Esophagus squamous epithelium (tissue), 5 donors: ENCODE results near the gene SLC16A11. TPM values are rescaled to one million over a fixed set of nuclear protein-coding genes. Genes with fewer than 3 reads are reported as not detected.

Experiments
- DNase-seq: peaks from one replicate; lab custom pipeline; 2025; lab: John Stamatoyannopoulos, UW
- H3K27ac ChIP-seq, 4 donors: fragments of 200-600 bp; sonication (generic); one replicate each; pipeline ENCODE4 v1.5.1; 2016 to 2019; ENCODE audit warnings: mild to moderate bottlenecking in 1 of 4
- H3K27me3 ChIP-seq, 4 donors: fragments of 200-600 bp; sonication (generic); 1 replicate in 3 of 4; 2 replicates in 1 of 4; pipeline versions ENCODE4 v1.5.1 to v1.6.0; 2017 to 2021; ENCODE audit warnings: antibody characterized with exemption in 1 of 4
- H3K36me3 ChIP-seq, 3 donors: fragments of 200-600 bp; sonication (generic); one replicate each; pipeline ENCODE4 v1.5.1; 2016 to 2019
- H3K4me1 ChIP-seq, 3 donors: fragments of 200-600 bp; sonication (generic); one replicate each; pipeline ENCODE4 v1.5.1; 2017 to 2019
- H3K4me3 ChIP-seq, 4 donors: fragments of 200-600 bp; sonication (generic); 1 replicate in 3 of 4; 2 replicates in 1 of 4; pipeline ENCODE4 v1.5.1; 2016 to 2019; ENCODE audit warnings: mild to moderate bottlenecking in 2 of 4, moderate library complexity in 1 of 4
- H3K9me3 ChIP-seq, 3 donors: fragments of 200-600 bp; sonication (generic); one replicate each; pipeline ENCODE4 v1.5.1; 2016 to 2019
- POLR2A ChIP-seq, 4 donors: fragments of 450-650 bp; IDR thresholded peaks; one replicate each; pipeline ENCODE4 v1.6.1; 2017; ENCODE audit warnings: antibody characterized with exemption in 4 of 4, mild to moderate bottlenecking in 4 of 4, moderate library complexity in 3 of 4
- WGBS, 2 donors: methylation state at CpG; one replicate each; pipeline ENCODE4 v1.1.5; 2018; 5-methylcytosine and 5-hydroxymethylcytosine counted together
- intact Hi-C: fragments of 100-400 bp; cut with DNase I; formaldehyde crosslinking; loops from one replicate; pipeline ENCODE4 v1.15.0; 2022
- total RNA-seq, 4 donors: library from RNA; depleted of rRNA; stranded (reverse); fragments of >200 nt; gene quantifications; one replicate each; pipeline ENCODE4 v1.1.0, GENCODE V29; 2016
- TF ChIP-seq, protein P1 (sequence below), 6 experiments: fragments of 450-650 bp in 4 of 6; fragments of 200-600 bp in 2 of 6; sonication (generic) in 2 of 6; IDR thresholded peaks; one replicate each; pipeline ENCODE4 v1.5.1; 2016 to 2019; ENCODE audit warnings: antibody characterized with exemption in 6 of 6, mild to moderate bottlenecking in 4 of 6, moderate library complexity in 4 of 6
- donor health status: DM: yes; HTN: yes; CAD: no.

Gene SLC16A11
- total RNA-seq, 4 donors from 2014 or later, result 0.56 to 2.1 (median 0.72) TPM; not detected in 1

DNA sequence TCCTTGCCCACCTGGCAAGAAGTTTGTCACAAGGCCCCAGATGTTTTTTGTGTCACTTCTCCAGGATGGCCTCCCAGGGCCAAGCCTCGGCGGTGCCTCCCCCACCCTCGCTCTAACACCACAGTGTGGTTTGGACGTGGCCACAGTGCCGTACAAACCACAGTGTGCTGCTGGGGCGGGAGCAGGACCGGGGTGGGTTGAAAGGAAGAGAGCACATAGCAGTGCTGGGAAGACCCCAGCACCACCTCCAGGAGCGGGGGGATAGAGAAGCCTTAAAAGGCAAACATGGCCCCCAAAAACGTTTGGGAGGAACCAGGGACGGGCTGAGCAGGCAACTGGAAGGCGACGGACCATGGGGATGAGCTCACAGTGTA, 26.1 kb downstream of the SLC16A11 start:
- Histone ChIP-seq H3K27ac (peak overlapping the region; percentile 80 to 98 (median 92)), H3K9me3 (no peaks in the 10 kb centered on the region), H3K4me3 (peak overlapping the region in 3 of 4 donors; percentile 54 to 72 (median 60)), H3K4me1 (peaks cover 33 to 90% (median 40%) of the 10 kb centered on the region in 3 donors), H3K27me3 (peaks cover 0 to 8% (median 0%) of the 10 kb centered on the region in 4 donors), H3K36me3 (peaks cover 0 to 17% (median 0%) of the 10 kb centered on the region in 3 donors)
- no peak for DNase-seq
- TF ChIP-seq POLR2A (IDR thresholded peaks at IDR 0.05), result no peak
- TF ChIP-seq, protein P1, sequence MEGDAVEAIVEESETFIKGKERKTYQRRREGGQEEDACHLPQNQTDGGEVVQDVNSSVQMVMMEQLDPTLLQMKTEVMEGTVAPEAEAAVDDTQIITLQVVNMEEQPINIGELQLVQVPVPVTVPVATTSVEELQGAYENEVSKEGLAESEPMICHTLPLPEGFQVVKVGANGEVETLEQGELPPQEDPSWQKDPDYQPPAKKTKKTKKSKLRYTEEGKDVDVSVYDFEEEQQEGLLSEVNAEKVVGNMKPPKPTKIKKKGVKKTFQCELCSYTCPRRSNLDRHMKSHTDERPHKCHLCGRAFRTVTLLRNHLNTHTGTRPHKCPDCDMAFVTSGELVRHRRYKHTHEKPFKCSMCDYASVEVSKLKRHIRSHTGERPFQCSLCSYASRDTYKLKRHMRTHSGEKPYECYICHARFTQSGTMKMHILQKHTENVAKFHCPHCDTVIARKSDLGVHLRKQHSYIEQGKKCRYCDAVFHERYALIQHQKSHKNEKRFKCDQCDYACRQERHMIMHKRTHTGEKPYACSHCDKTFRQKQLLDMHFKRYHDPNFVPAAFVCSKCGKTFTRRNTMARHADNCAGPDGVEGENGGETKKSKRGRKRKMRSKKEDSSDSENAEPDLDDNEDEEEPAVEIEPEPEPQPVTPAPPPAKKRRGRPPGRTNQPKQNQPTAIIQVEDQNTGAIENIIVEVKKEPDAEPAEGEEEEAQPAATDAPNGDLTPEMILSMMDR (IDR thresholded peaks at IDR 0.05), result no peak
- intact Hi-C loops, result no loop called here
- WGBS, 2 donors, result 72 to 76% methylated on average over 5 to 6 of the region's 12 CpGs

DNA sequence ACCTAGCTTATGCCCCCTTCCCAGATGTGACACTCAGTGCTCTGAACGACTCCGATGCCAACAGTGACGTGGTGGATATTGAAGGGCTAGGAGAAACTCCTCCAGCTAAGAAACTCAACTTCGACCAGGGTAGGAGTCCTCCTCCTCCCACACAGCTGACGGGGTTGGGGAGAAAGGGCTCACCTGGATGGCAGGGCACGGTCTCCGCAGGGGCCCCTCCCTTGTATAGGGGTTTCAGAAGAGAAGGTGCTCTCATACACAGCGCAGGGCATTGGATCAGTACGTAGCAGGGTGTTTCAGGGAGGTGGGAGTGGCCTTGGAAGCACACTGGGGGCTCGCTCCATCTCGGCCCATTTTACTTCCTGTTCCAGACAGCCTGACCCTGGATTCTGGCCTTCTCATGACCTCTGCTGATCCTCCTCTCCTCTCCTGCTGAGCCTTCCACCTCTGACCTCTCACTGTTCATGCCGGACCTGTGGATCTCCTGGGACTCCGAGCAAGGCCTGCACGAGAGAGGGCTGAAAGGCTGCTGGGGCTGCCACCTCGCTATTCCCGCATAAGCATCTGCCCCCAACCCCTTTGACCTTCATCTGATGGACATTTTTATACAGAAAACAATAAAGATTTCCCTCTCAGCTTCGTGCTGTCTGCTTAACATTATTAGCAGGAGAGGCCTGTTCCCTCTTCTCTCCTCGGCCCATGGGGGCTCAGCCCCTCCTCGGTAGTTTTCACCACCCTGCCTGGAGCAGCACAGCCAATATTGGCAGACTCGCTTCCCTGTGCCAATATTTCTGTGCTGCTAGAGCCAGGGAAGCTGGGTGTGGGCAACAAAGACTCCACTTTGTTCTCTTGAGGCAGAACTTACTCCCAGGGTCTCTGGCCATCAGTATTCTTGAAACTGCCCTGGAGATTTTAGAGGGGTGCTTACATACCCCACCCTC, 26.7 kb downstream of the SLC16A11 start:
- Histone ChIP-seq H3K36me3 (peaks cover 0 to 17% (median 0%) of the 10 kb centered on the region in 3 donors), H3K4me1 (peaks cover 27 to 83% (median 34%) of the 10 kb centered on the region in 3 donors), H3K9me3 (no peaks in the 10 kb centered on the region), H3K27ac (peak overlapping the region; percentile 80 to 98 (median 95)), H3K27me3 (peaks cover 0 to 2% (median 0%) of the 10 kb centered on the region in 4 donors), H3K4me3 (peak overlapping the region in 1 of 4 donors; percentile 72)
- intact Hi-C loops, result no loop called here
- DNase-seq, result no peak
- WGBS, 2 donors, result 83 to 86% methylated on average over 15 to 17 of the region's 20 CpGs
- TF ChIP-seq, protein P1 (IDR thresholded peaks at IDR 0.05), result no peak
- no peak for TF ChIP-seq POLR2A (IDR thresholded peaks at IDR 0.05)

DNA sequence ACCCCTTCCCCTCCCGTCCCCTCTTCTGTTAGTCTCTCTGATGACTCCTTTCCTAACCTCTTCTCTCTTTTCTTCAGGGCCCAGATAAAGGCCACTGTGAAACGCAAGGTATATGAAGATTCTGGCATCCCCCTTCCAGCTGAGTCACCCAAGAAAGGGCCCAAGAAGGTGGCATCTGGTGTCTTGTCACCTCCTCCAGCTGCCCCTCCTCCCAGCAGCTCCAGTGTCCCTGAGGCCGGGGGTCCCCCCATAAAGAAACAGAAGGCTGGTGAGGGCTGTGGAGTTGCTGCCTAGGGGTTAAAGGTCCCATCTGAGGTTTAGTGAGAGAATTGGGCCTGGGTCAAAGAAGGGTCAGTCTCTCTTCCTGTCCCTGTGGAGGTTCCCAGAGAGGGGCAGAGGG, 27.5 kb downstream of the SLC16A11 start:
- WGBS, 2 donors, result 73 to 75% methylated on average over 2 to 3 of the region's 3 CpGs
- H3K4me1 ChIP-seq, result peaks cover 27 to 80% (median 28%) of the 10 kb centered on the region in 3 donors
- H3K36me3 ChIP-seq, result peaks cover 0 to 17% (median 0%) of the 10 kb centered on the region in 3 donors
- TF ChIP-seq POLR2A (IDR thresholded peaks at IDR 0.05), result no peak
- TF ChIP-seq, protein P1 (IDR thresholded peaks at IDR 0.05), result no peak
- intact Hi-C loops, result no loop called here
- peak overlapping the region; percentile 4 to 98 (median 95) for H3K27ac ChIP-seq
- no peaks in the 10 kb centered on the region for H3K27me3 ChIP-seq
- H3K9me3 ChIP-seq, result no peaks in the 10 kb centered on the region
- no peak overlapping the region for H3K4me3 ChIP-seq
- no peak for DNase-seq

DNA sequence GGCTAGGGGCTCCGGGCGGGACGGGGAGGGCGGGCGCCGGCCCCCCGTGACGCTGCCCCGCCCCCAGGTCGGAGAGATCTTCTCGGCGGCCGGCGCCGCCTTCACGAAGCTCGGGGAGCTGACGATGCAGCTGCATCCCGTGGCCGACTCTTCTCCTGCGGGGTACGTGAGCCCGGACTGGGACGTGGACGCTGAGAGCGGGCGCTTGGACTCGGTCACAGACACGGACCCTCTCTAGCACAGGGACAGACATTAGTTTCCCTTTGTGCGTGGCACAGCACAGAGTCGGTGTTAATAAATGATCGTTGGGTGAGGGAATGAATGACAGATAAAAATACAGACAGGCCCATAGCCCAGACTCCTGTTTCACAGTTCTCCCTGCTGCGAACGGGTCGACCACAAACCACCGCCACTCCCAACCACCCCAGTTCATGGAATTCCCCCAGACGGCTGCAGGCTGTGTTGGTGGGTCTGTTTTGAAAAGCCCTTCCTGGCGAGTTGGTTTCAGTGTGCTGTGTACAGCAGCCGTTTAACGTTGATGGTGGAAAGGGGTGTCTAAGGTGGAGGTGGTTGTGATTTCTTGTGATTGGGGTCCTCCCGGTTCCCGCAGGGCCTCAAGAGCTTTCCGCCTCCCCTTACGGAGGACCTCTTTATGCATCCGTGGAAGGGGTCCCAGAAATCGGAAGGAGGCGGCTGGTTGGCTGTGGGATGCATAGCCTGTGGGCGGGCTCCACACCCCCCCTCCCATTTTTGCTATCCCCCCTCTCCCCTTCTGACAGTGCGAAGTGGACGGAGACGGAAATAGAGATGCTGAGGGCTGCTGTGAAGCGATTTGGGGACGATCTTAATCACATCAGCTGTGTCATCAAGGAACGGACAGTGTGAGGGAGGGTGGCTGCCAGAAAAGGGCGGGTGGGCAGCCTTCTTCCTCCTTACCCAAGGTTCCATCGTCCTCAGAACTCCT, 28.6 kb downstream of the SLC16A11 start:
- Histone ChIP-seq H3K27ac (peak overlapping the region; percentile 94 to 98 (median 98)), H3K9me3 (no peaks in the 10 kb centered on the region), H3K36me3 (peaks cover 0 to 19% (median 0%) of the 10 kb centered on the region in 3 donors), H3K27me3 (no peaks in the 10 kb centered on the region), H3K4me3 (peak overlapping the region; percentile 87 to 95 (median 90)), H3K4me1 (peaks cover 36 to 85% (median 37%) of the 10 kb centered on the region in 3 donors)
- no peak for DNase-seq
- intact Hi-C loops, result no loop called here
- peak in 2 of 4 donors; percentile 73 to 75 for TF ChIP-seq POLR2A (IDR thresholded peaks at IDR 0.05)
- TF ChIP-seq, protein P1 (IDR thresholded peaks at IDR 0.05), result no peak
- 25 to 33% methylated on average over 20 to 28 of the region's 56 CpGs for WGBS, 2 donors
